NT2/D1 (cell line): ENCODE results near the gene MAP3K4.

Experiments used
- DNase-seq: peaks from one replicate; pipeline ENCODE4 v3.0.0-alpha.2; 2011; ENCODE audit warnings: low read depth, low spot score
- H3K27me3 ChIP-seq: 2 replicates; pipeline ENCODE4 v1.6.0; 2011; ENCODE audit warnings: mild to moderate bottlenecking; ENCODE audit not compliant: insufficient read length, insufficient read depth
- H3K36me3 ChIP-seq: 2 replicates; pipeline ENCODE4 v1.6.1; 2011; ENCODE audit warnings: mild to moderate bottlenecking, low read length, mixed read lengths; ENCODE audit not compliant: insufficient read depth, insufficient read length
- H3K4me1 ChIP-seq: 2 replicates; pipeline ENCODE4 v1.5.1; 2011; ENCODE audit not compliant: insufficient read depth, insufficient read length
- H3K4me3 ChIP-seq: 2 replicates; pipeline ENCODE4 v1.5.1; 2011; ENCODE audit warnings: low read depth; ENCODE audit not compliant: insufficient read length
- H3K9ac ChIP-seq: 2 replicates; pipeline ENCODE4 v1.6.0; 2011; ENCODE audit warnings: low read depth; ENCODE audit not compliant: insufficient read length
- H3K9me3 ChIP-seq: 2 replicates; pipeline ENCODE4 v1.5.1; 2011; ENCODE audit warnings: mild to moderate bottlenecking, low read length; ENCODE audit not compliant: insufficient read depth
- SUZ12 ChIP-seq: IDR thresholded peaks from 2 replicates; pipeline ENCODE4 v1.6.1; 2011; ENCODE audit not compliant: insufficient read length, insufficient read depth; ENCODE audit errors: extremely low read depth
- YY1 ChIP-seq: IDR thresholded peaks from 2 replicates; pipeline ENCODE4 v1.6.1; 2011; ENCODE audit not compliant: insufficient read length, insufficient read depth
- ZNF274 ChIP-seq: IDR thresholded peaks from 2 replicates; pipeline ENCODE4 v1.6.1; 2011; ENCODE audit warnings: mild to moderate bottlenecking, low read depth, low read length

Gene MAP3K4

DNA sequence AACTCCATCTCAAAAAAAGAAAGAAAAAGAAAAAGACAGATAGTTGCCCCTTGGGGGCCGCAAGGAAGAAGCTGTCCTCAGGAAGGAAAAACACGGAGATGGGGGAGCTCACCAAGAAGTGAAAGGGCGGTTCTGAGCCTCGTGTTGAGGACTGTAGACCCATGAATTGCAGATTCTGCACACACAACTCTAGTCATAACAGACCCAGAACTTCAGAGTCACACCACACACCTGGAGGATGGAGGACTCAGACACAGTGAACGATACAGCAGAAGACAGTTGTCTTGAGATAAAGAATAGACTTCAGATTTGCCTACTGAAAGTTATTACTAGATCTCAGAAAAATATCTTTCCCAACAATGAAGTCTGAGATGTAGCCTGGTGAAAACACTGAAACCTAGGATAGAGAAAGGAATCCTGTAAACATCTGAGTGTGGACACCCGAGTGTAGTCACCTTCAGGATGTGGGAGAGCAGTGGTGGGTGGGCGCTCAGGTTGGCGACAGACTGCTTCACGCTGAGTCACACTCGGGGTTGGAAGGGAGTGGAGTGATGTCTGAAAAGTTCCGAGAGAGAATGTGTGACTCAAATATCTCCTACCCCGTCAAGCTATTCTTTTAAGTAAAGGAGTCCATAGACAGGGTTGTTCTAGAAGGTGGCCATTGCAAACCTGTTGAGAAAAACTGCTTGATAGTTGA, 88.1 kb downstream of the MAP3K4 start:
- Histone ChIP-seq H3K36me3 (peaks cover 50% of the 10 kb centered on the region), H3K4me3 (no peak overlapping the region), H3K9me3 (no peaks in the 10 kb centered on the region), H3K9ac (no peak overlapping the region), H3K4me1 (no peaks in the 10 kb centered on the region), H3K27me3 (no peaks in the 10 kb centered on the region)
- TF ChIP-seq YY1 (no peak), SUZ12 (no peak), ZNF274 (no peak)
- DNase-seq, result no peak

DNA sequence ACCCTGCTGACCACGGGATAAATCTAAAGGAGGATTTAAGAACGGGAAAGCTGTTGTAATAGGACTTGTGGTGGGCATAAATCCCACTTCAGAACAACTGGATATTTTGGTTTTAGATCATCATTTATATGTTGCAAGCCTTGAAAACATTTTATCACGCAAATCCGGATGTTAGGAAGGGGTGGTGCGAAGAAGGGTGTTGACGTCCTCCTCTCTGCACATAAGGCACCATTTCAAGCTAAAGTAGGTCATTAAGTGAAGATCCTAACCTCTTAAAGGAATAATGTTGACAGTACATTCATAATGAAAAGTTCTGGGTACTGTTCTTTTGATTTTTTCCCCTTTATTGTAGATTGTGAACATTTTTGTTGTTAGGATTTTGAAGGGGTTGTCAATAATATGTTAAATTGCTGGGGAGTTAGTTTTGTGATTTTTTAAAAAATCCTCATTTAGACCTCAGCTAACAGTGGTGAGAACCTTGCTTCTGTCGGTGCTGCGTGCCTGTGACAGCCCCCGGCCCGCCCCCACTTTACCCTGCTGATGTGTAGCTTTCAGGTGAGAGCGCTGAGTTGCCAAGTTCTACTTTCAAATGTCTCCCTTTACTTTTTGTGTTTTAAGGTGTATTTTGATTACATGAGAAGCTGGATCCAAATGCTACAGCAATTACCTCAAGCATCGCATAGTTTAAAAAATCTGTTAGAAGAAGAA, 88.8 kb downstream of the MAP3K4 start:
- H3K9me3 ChIP-seq, result no peaks in the 10 kb centered on the region
- H3K9ac ChIP-seq, result no peak overlapping the region
- H3K4me3 ChIP-seq, result no peak overlapping the region
- no peak for DNase-seq
- no peaks in the 10 kb centered on the region for H3K4me1 ChIP-seq
- H3K27me3 ChIP-seq, result no peaks in the 10 kb centered on the region
- peaks cover 50% of the 10 kb centered on the region for H3K36me3 ChIP-seq
- TF ChIP-seq YY1 (no peak), SUZ12 (no peak), ZNF274 (no peak)

DNA sequence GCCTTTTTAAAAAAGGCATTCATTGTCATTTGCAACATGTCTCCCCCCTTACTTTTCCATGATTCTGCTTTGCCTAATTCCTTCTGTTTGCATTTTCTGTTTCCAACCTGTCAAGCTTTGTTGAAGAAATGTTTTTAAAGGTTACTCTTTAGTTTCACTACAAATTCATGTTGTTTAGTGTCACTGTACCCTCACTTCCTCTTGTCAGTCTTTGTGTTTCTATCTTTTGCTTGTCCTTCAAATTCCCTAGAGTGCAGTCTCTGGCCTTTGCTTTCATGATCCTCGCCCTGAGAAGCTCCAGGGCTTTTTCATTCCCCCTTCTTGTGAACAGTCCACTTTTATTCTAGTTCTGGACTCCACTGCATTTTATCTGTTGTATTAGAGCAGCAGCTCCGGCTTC, 90.6 kb downstream of the MAP3K4 start:
- no peak for DNase-seq
- H3K9me3 ChIP-seq, result no peaks in the 10 kb centered on the region
- TF ChIP-seq SUZ12, result no peak
- peaks cover 62% of the 10 kb centered on the region for H3K36me3 ChIP-seq
- no peak overlapping the region for H3K9ac ChIP-seq
- H3K4me3 ChIP-seq, result no peak overlapping the region
- H3K27me3 ChIP-seq, result no peaks in the 10 kb centered on the region
- H3K4me1 ChIP-seq, result no peaks in the 10 kb centered on the region

DNA sequence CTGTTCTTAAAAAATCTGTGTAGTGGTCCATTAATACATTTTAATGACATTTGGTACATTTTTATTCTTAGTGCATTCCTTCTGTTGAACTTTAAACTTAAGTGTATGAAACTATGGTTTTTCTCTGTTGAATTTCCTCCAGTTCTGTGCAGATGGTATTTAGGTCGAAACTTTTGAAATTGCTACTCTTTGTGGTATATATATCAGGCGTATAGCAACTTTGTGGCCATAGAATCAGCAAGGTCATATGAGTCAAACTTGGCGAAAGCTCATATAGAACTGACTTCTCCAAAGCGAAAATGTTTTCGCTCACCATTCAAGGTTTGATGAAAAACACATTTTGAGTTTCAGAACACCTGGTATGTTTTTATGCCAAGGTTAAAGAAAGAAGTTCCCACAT, 93.7 kb downstream of the MAP3K4 start:
- Histone ChIP-seq H3K4me3 (no peak overlapping the region), H3K9me3 (no peaks in the 10 kb centered on the region), H3K36me3 (peaks cover 83% of the 10 kb centered on the region), H3K27me3 (no peaks in the 10 kb centered on the region), H3K9ac (no peak overlapping the region), H3K4me1 (no peaks in the 10 kb centered on the region)
- no peak for DNase-seq
- TF ChIP-seq YY1 (no peak), ZNF274 (no peak), SUZ12 (no peak)

DNA sequence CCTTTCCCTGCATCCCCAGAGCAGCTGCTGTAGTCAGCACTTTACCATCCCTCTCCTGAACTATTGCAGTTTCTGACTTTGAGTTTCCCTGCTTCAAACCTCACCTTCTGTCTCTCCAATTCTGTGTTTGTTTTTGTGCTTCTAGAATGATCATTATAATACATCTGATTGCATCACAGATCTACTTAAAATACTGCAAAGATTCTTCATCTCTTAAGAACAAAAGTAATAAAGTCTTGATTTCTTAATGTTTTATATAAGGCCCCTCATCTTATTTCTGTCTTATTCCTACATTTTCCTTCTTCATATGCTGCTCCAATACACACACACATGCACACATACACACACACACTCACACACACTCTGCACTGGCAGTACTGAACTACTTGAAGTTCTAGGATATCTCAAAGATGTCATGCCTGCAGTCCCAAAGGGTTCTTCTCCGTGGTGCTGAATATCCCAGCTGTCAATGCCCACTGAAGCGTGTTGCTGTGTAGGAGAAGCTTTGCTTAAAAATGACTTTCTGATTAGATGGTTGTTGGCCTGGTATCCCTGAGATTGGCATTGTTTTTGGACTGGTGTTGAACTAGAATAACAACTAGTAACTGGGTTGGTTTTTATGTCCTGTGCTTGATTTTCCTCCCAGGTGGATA, 97.2 kb downstream of the MAP3K4 start:
- DNase-seq, result no peak
- no peak for TF ChIP-seq YY1
- no peak for TF ChIP-seq SUZ12
- no peak for TF ChIP-seq ZNF274
- H3K9me3 ChIP-seq, result no peaks in the 10 kb centered on the region
- H3K9ac ChIP-seq, result no peak overlapping the region
- H3K36me3 ChIP-seq, result peaks cover 76% of the 10 kb centered on the region
- H3K27me3 ChIP-seq, result no peaks in the 10 kb centered on the region
- no peak overlapping the region for H3K4me3 ChIP-seq
- H3K4me1 ChIP-seq, result no peaks in the 10 kb centered on the region

DNA sequence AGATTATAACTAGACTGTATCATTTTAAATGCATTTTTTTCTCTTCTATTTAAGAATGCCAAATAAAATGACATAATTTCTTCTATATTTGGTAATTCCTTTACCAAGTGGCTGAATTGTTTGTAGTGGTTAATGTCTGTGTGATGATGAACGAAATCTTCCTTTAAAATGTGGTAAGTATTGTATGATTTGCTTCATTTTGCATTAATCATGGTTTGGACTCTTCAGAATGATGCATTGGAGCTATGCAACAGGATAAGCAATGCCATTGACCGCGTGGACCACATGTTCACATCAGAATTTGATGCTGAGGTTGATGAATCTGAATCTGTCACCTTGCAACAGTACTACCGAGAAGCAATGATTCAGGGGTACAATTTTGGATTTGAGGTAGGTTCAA, 99.6 kb downstream of the MAP3K4 start:
- no peak overlapping the region for H3K4me3 ChIP-seq
- no peaks in the 10 kb centered on the region for H3K4me1 ChIP-seq
- no peaks in the 10 kb centered on the region for H3K27me3 ChIP-seq
- H3K9me3 ChIP-seq, result no peaks in the 10 kb centered on the region
- peaks cover 70% of the 10 kb centered on the region for H3K36me3 ChIP-seq
- TF ChIP-seq SUZ12 (no peak), YY1 (no peak), ZNF274 (no peak)
- H3K9ac ChIP-seq, result no peak overlapping the region
- DNase-seq, result no peak

DNA sequence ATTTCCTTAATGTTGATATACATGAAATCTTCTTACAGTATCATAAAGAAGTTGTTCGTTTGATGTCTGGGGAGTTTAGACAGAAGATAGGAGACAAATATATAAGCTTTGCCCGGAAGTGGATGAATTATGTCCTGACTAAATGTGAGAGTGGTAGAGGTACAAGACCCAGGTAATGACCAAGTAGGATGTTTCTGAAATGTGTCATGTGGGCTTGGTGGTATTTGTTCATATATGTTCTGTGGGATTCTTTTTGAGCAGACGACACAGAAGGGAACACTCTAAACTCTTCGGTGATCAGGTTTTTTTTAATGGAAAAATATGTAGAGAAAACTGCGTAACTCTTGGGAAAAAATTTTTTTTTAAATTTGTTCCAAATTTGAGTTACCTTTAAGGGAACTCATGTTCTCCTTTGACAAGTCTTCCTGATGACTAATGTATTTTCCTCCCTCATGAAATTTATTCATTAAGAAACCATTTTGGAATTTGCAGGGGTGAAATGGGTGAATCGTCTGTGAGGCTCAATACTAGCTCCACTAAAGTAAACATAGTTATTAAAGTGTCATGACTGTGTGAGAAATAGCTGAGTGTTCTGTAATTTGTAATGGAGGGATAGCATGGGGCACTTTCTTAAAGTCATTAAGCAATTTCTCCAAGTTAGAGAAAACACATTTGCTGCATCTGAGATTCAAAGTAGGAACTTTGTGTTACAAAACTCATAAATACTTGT, 100.6 kb downstream of the MAP3K4 start:
- TF ChIP-seq SUZ12 (no peak), YY1 (no peak), ZNF274 (no peak)
- no peak overlapping the region for H3K4me3 ChIP-seq
- H3K27me3 ChIP-seq, result no peaks in the 10 kb centered on the region
- no peak overlapping the region for H3K9ac ChIP-seq
- DNase-seq, result no peak
- H3K4me1 ChIP-seq, result no peaks in the 10 kb centered on the region
- peaks cover 67% of the 10 kb centered on the region for H3K36me3 ChIP-seq
- H3K9me3 ChIP-seq, result no peaks in the 10 kb centered on the region
